OCI-LY1 (cell line): ENCODE data around the gene FLII.

Source experiments
- CTCF ChIP-seq: fragments of 200-600 bp; sonication (generic), shearing (Covaris generic); IDR thresholded peaks from 2 replicates; pipeline ENCODE4 v1.5.1; 2017; ENCODE audit warnings: mild to moderate bottlenecking, antibody characterized with exemption, low read length, moderate library complexity, mixed read lengths
- EZH2 ChIP-seq: fragments of 200-600 bp; sonication (generic), shearing (Covaris generic); IDR thresholded peaks from 2 replicates; pipeline ENCODE4 v1.8.0; 2017; ENCODE audit warnings: borderline replicate concordance, mixed run types, mild to moderate bottlenecking, antibody characterized with exemption, low read length, moderate library complexity, mixed read lengths

DNA sequence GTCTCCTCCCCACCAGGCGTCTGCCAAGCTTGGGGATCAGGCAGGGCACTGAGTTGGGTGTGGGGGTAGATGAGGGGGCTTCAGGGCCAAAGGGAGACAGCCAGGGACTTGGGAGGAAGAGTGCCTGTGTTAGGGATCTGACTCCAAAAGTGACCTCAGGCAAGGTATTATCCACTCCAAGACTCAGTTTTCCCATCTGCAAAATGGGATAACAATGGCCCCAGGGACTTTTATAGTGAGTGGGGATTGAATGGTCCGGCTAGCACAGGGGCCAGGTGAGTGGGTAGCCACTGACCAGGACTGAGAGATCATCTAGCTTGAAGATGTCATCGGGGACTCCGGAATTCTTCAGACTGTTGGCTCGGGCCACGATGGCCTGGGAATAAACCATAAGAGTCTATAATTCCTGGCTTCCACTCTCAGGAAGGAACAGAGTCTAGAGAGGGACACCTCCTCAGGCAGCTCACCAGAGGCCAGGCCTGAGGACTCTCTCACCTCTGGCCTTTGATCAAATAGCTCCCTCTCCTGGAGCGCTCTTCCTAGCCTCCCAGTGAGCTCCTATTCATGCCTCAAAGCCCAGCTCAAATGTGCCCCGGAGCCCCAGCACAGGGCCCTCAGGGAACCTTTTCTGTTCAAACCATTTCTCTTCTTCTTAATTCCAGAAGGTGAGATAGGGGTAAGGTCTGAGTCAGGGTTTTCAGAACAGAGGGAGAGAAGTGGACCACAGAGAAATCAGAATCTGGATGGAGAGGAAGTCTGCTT, 3.5 kb downstream of the FLII start:
- TF ChIP-seq CTCF (no peak), EZH2 (no peak)
